ENCODE results near the gene AKR1D1. TPM values are rescaled to one million over a fixed set of nuclear protein-coding genes. Genes with fewer than 3 reads are reported as not detected.

Gene AKR1D1
- total RNA-seq, 4 donors from 2014 or later, result not detected

GRCh38 chr7:138120140-138120827 lies 44.0 kb downstream of the AKR1D1 start:
- TF ChIP-seq CTCF (IDR thresholded peaks at IDR 0.05), result no peak
- TF ChIP-seq EP300 (IDR thresholded peaks at IDR 0.05), result no peak
- no peak for TF ChIP-seq POLR2A (IDR thresholded peaks at IDR 0.05)
- 85 to 86% methylated on average over 10 of the region's 10 CpGs for WGBS, 2 donors

GRCh38 chr7:138122162-138122561 lies 45.9 kb downstream of the AKR1D1 start:
- Histone ChIP-seq H3K4me1 (peaks cover 0 to 6% (median 0%) of the 10 kb centered on the region in 4 donors), H3K36me3 (no peaks in the 10 kb centered on the region), H3K27me3 (no peaks in the 10 kb centered on the region), H3K9me3 (peaks cover 0 to 6% (median 0%) of the 10 kb centered on the region in 4 donors), H3K4me3 (no peak overlapping the region), H3K27ac (no peak overlapping the region)
- TF ChIP-seq POLR2A (IDR thresholded peaks at IDR 0.05), result no peak
- WGBS, 2 donors, result 93 to 96% methylated on average over 20 to 23 of the region's 23 CpGs
- DNase-seq (ENCODE audit: low spot score in 2 of 2), result no peak

More at GRCh38 chr7:138120140-138120827, 44.0 kb downstream of the AKR1D1 start:
- H3K27me3 ChIP-seq, result no peaks in the 10 kb centered on the region
- no peak for DNase-seq (ENCODE audit: low spot score in 2 of 2)
- no peak overlapping the region for H3K4me3 ChIP-seq
- H3K27ac ChIP-seq, result no peak overlapping the region
- H3K4me1 ChIP-seq, result peaks cover 0 to 6% (median 0%) of the 10 kb centered on the region in 4 donors
- peaks cover 0 to 6% (median 0%) of the 10 kb centered on the region in 4 donors for H3K9me3 ChIP-seq
- H3K36me3 ChIP-seq, result no peaks in the 10 kb centered on the region

GRCh38 chr7:138125119-138125518 lies 48.9 kb downstream of the AKR1D1 start:
- H3K9me3 ChIP-seq, result peaks cover 0 to 17% (median 0%) of the 10 kb centered on the region in 4 donors
- H3K4me3 ChIP-seq, result no peak overlapping the region
- H3K36me3 ChIP-seq, result no peaks in the 10 kb centered on the region
- no peak for DNase-seq (ENCODE audit: low spot score in 2 of 2)
- H3K27me3 ChIP-seq, result no peaks in the 10 kb centered on the region
- TF ChIP-seq CTCF (IDR thresholded peaks at IDR 0.05) (no peak), POLR2A (IDR thresholded peaks at IDR 0.05) (no peak), EP300 (IDR thresholded peaks at IDR 0.05) (no peak)
- H3K4me1 ChIP-seq, result peaks cover 0 to 6% (median 0%) of the 10 kb centered on the region in 4 donors
- H3K27ac ChIP-seq, result peak overlapping the region in 2 of 4 donors; percentile 13 to 47
- WGBS, 2 donors, result 36 to 43% methylated on average over 2 of the region's 2 CpGs

GRCh38 chr7:138125598-138126111 lies 49.4 kb downstream of the AKR1D1 start:
- no peaks in the 10 kb centered on the region for H3K36me3 ChIP-seq
- DNase-seq (ENCODE audit: low spot score in 2 of 2), result no peak
- H3K27me3 ChIP-seq, result no peaks in the 10 kb centered on the region
- peak overlapping the region in 2 of 4 donors; percentile 13 to 47 for H3K27ac ChIP-seq
- H3K4me3 ChIP-seq, result no peak overlapping the region
- 62% methylated on average over 2 of the region's 2 CpGs for WGBS, 2 donors
- peaks cover 0 to 6% (median 0%) of the 10 kb centered on the region in 4 donors for H3K4me1 ChIP-seq
- TF ChIP-seq EP300 (IDR thresholded peaks at IDR 0.05), result peak in 1 of 2 donors; percentile 39
- TF ChIP-seq CTCF (IDR thresholded peaks at IDR 0.05), result no peak
- H3K9me3 ChIP-seq, result peaks cover 0 to 17% (median 0%) of the 10 kb centered on the region in 4 donors

GRCh38 chr7:138126928-138127327 lies 50.7 kb downstream of the AKR1D1 start:
- Histone ChIP-seq H3K27ac (no peak overlapping the region), H3K9me3 (peaks cover 0 to 17% (median 0%) of the 10 kb centered on the region in 4 donors), H3K36me3 (no peaks in the 10 kb centered on the region), H3K4me3 (no peak overlapping the region), H3K4me1 (peaks cover 0 to 6% (median 0%) of the 10 kb centered on the region in 4 donors), H3K27me3 (no peaks in the 10 kb centered on the region)
- DNase-seq (ENCODE audit: low spot score in 2 of 2), result no peak
- WGBS, 2 donors, result 89 to 93% methylated on average over 2 of the region's 2 CpGs
- TF ChIP-seq POLR2A (IDR thresholded peaks at IDR 0.05) (no peak), CTCF (IDR thresholded peaks at IDR 0.05) (no peak), EP300 (IDR thresholded peaks at IDR 0.05) (no peak)
